GM21390 (cell line): ENCODE measurements around the gene PXDC1.
"Not testable (repeated sequence)": the region's sequence is repeated elsewhere in the genome, so short reads cannot be mapped to it uniquely, and the experiment has no call there.

ENCODE experiments used
- ATAC-seq: cut with Tn5 transposase; IDR thresholded peaks from one replicate; pipeline ENCODE4 v1.9.1; 2021; ENCODE audit not compliant: unreplicated experiment

The PXDC1 gene

GRCh38 chr6:3762852-3763251 is 11.3 kb upstream of the PXDC1 start:
- ATAC-seq: no peak

GRCh38 chr6:3762359-3762758 is 10.8 kb upstream of the PXDC1 start:
- ATAC-seq: no peak

GRCh38 chr6:3761989-3762270 is 10.4 kb upstream of the PXDC1 start:
- no peak for ATAC-seq

GRCh38 chr6:3759646-3760232 is 8.2 kb upstream of the PXDC1 start:
- ATAC-seq: no peak

GRCh38 chr6:3758842-3759144 is 7.3 kb upstream of the PXDC1 start:
- ATAC-seq: no peak

- not testable (repeated sequence) for ATAC-seq
Measured at GRCh38 chr6:3757998-3758841, 6.7 kb upstream of the PXDC1 start.

GRCh38 chr6:3757241-3757641 is 5.7 kb upstream of the PXDC1 start:
- ATAC-seq: no peak

GRCh38 chr6:3756546-3756945 is 5.0 kb upstream of the PXDC1 start:
- ATAC-seq: no peak

GRCh38 chr6:3755637-3756545 is 4.4 kb upstream of the PXDC1 start:
- ATAC-seq: no peak

GRCh38 chr6:3754776-3755175 is 3.3 kb upstream of the PXDC1 start:
- no peak for ATAC-seq

- ATAC-seq: not testable (repeated sequence)
Measured at GRCh38 chr6:3754032-3754725, 2.7 kb upstream of the PXDC1 start.

GRCh38 chr6:3753228-3753835 is 1.8 kb upstream of the PXDC1 start:
- no peak for ATAC-seq

GRCh38 chr6:3752531-3753227 is 1.2 kb upstream of the PXDC1 start:
- ATAC-seq: no peak

GRCh38 chr6:3751730-3752530 is 417 bp upstream of the PXDC1 start:
- ATAC-seq: peak; percentile 74

- ATAC-seq: no peak
Measured at GRCh38 chr6:3750317-3751076, 1.0 kb downstream of the PXDC1 start.

- ATAC-seq: no peak
Measured at GRCh38 chr6:3749977-3750316, 1.6 kb downstream of the PXDC1 start.

GRCh38 chr6:3749067-3749841 is 2.3 kb downstream of the PXDC1 start:
- no peak for ATAC-seq
